ENCODE data around the gene CTSC. TPM values are rescaled to one million over a fixed set of nuclear protein-coding genes. Genes with fewer than 3 reads are reported as not detected.

Gene CTSC
- polyA plus RNA-seq, 1 donor (not counting 4 experiments of a cell fraction or from before 2014, with no cell fraction given): 658 TPM

DNA sequence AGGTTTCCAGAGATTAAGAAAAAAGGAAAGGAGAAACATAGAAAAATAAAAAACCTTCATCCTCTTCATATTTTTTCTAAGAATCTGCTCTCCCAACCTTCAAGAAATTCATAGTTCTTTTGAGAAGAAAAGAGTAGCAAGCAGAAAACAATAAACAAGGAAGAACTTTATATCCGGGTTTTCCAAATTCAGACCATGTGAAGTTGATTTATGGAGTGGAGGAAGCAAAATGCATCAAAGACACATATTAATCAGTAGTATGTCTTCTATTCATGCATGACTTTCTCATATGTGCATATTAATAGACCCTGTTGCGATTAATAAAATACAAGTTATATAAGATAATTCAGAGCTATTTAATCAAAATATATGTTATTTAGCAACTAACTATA is 20.5 kb upstream of the CTSC start:
- Histone ChIP-seq H2AFZ (ENCODE audit: control insufficient read depth, low read length) (no peak overlapping the region), H3K4me3 (ENCODE audit: control insufficient read depth in 2 of 3, extremely low read depth in 1 of 3, insufficient read depth in 2 of 3, low read depth in 1 of 3, low read length in 3 of 3) (no peak overlapping the region), H3K9me3 (ENCODE audit: control insufficient read depth, low read depth, low read length) (no peaks in the 10 kb centered on the region), H3K27me3 (ENCODE audit: control insufficient read depth, extremely low read depth, insufficient read depth, low read length) (no peaks in the 10 kb centered on the region), H3K4me1 (ENCODE audit: control insufficient read depth, extremely low read depth, insufficient read depth, low read length) (peaks cover 1% of the 10 kb centered on the region), H3K9ac (ENCODE audit: control insufficient read depth, extremely low read depth, insufficient read depth, low read length) (no peak overlapping the region), H3K4me2 (ENCODE audit: control insufficient read depth, extremely low read depth, insufficient read depth, low read depth, low read length) (no peak overlapping the region), H3K9me1 (ENCODE audit: control insufficient read depth, extremely low read depth, insufficient read depth, low read length) (no peaks in the 10 kb centered on the region), H4K20me1 (ENCODE audit: control insufficient read depth, extremely low read depth, insufficient read depth, low read length) (no peaks in the 10 kb centered on the region), H3K36me3 (ENCODE audit: control insufficient read depth in 2 of 2, extremely low read depth in 1 of 2, insufficient read depth in 2 of 2, low read length in 2 of 2) (no peaks in the 10 kb centered on the region), H3K79me2 (ENCODE audit: control insufficient read depth, insufficient read depth, low read length) (no peaks in the 10 kb centered on the region), H3K27ac (ENCODE audit: control insufficient read depth, insufficient read depth, low read length) (no peak overlapping the region)
- TF ChIP-seq, protein P1, sequence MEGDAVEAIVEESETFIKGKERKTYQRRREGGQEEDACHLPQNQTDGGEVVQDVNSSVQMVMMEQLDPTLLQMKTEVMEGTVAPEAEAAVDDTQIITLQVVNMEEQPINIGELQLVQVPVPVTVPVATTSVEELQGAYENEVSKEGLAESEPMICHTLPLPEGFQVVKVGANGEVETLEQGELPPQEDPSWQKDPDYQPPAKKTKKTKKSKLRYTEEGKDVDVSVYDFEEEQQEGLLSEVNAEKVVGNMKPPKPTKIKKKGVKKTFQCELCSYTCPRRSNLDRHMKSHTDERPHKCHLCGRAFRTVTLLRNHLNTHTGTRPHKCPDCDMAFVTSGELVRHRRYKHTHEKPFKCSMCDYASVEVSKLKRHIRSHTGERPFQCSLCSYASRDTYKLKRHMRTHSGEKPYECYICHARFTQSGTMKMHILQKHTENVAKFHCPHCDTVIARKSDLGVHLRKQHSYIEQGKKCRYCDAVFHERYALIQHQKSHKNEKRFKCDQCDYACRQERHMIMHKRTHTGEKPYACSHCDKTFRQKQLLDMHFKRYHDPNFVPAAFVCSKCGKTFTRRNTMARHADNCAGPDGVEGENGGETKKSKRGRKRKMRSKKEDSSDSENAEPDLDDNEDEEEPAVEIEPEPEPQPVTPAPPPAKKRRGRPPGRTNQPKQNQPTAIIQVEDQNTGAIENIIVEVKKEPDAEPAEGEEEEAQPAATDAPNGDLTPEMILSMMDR (optimal IDR thresholded peaks at IDR 0.05 in 1 of 3, IDR thresholded peaks at IDR 0.05 in 1 of 3, conservative IDR thresholded peaks at IDR 0.05 in 1 of 3; ENCODE audit: extremely low read depth in 1 of 3, insufficient read depth in 2 of 3, low read length in 3 of 3): no peak
- dilution Hi-C loops (cut with MboI; ENCODE audit: extremely low pct_ligation_motif_present, low sequenced_read_pairs): no loop called here
- FAIRE-seq (no peak), DNase-seq (ENCODE audit: low read depth, low spot score) (no peak)

DNA sequence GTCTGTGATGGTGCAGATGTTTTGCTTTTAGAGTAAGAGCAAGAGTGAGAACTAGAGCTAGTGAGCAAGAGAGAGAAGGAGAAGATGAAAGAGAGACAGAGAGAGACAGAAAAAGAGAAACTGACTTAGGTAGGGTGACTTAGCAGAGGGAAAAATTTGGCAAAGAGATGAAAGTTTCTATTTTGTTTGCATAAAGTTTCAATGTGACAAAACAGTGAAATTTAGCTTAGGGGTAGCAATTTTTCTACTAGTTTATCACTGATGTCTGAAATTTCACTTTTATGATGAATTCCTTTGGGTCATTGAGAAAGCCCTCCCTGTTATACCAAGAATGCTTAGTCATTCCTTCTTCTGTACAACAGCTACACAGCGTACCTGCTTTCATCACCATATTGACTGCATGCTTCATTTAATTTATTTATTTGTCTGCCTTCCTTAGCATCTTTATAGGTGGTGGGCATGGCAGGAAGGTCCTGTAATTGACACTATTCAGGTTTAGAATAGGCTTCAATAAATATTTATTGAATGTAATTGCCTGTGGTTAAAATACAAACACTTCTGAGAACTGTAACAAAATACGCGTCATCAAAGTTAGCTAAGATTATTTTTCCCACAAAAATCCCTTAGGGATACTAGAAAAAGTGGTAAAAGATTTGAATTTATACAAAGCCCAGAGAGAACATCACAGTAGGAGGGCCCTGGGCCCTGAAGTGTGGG is 19.9 kb upstream of the CTSC start:
- DNase-seq (ENCODE audit: low read depth, low spot score): no peak
- H3K36me3 ChIP-seq (ENCODE audit: control insufficient read depth in 2 of 2, extremely low read depth in 1 of 2, insufficient read depth in 2 of 2, low read length in 2 of 2): no peaks in the 10 kb centered on the region
- dilution Hi-C loops (cut with MboI; ENCODE audit: extremely low pct_ligation_motif_present, low sequenced_read_pairs): no loop called here
- H3K9ac ChIP-seq (ENCODE audit: control insufficient read depth, extremely low read depth, insufficient read depth, low read length): no peak overlapping the region
- TF ChIP-seq, protein P1 (optimal IDR thresholded peaks at IDR 0.05 in 1 of 3, IDR thresholded peaks at IDR 0.05 in 1 of 3, conservative IDR thresholded peaks at IDR 0.05 in 1 of 3; ENCODE audit: extremely low read depth in 1 of 3, insufficient read depth in 2 of 3, low read length in 3 of 3): no peak
- no peak for TF ChIP-seq EZH2 (IDR thresholded peaks at IDR 0.05; ENCODE audit: low read length)
- no peaks in the 10 kb centered on the region for H3K79me2 ChIP-seq (ENCODE audit: control insufficient read depth, insufficient read depth, low read length)
- no peak overlapping the region for H3K4me3 ChIP-seq (ENCODE audit: control insufficient read depth in 2 of 3, extremely low read depth in 1 of 3, insufficient read depth in 2 of 3, low read depth in 1 of 3, low read length in 3 of 3)
- H3K4me2 ChIP-seq (ENCODE audit: control insufficient read depth, extremely low read depth, insufficient read depth, low read depth, low read length): no peak overlapping the region
- no peaks in the 10 kb centered on the region for H3K9me3 ChIP-seq (ENCODE audit: control insufficient read depth, low read depth, low read length)
- H3K9me1 ChIP-seq (ENCODE audit: control insufficient read depth, extremely low read depth, insufficient read depth, low read length): no peaks in the 10 kb centered on the region
- FAIRE-seq: no peak
- H2AFZ ChIP-seq (ENCODE audit: control insufficient read depth, low read length): no peak overlapping the region
- no peaks in the 10 kb centered on the region for H3K27me3 ChIP-seq (ENCODE audit: control insufficient read depth, extremely low read depth, insufficient read depth, low read length)
- no peaks in the 10 kb centered on the region for H4K20me1 ChIP-seq (ENCODE audit: control insufficient read depth, extremely low read depth, insufficient read depth, low read length)
- no peak overlapping the region for H3K27ac ChIP-seq (ENCODE audit: control insufficient read depth, insufficient read depth, low read length)
- H3K4me1 ChIP-seq (ENCODE audit: control insufficient read depth, extremely low read depth, insufficient read depth, low read length): no peaks in the 10 kb centered on the region

Data from keratinocyte (primary cell).